Trophoblast cell (in vitro differentiated cells and primary cell): Measurements from ENCODE around the gene PELO.
"Not testable (repeated sequence)": the region's sequence is repeated elsewhere in the genome, so short reads cannot be mapped to it uniquely, and the experiment has no call there.

ENCODE experiments used
- DNase-seq, 2 donors: peaks; one replicate each; pipeline ENCODE4 v3.0.0-alpha.2; 2016
- H2AFZ ChIP-seq: 2 replicates; pipeline ENCODE4 v1.6.1; 2013; ENCODE audit warnings: low read length, moderate library complexity, mild to moderate bottlenecking; ENCODE audit not compliant: insufficient read depth, poor library complexity
- H2AK5ac ChIP-seq: 2 replicates; pipeline ENCODE4 v1.6.1; 2013; ENCODE audit warnings: mild to moderate bottlenecking, low read length
- H2BK120ac ChIP-seq: 2 replicates; pipeline ENCODE4 v1.6.1; 2013; ENCODE audit warnings: low read length, mild to moderate bottlenecking, moderate library complexity; ENCODE audit not compliant: insufficient read depth, poor library complexity
- H2BK12ac ChIP-seq: 2 replicates; pipeline ENCODE4 v1.6.1; 2013; ENCODE audit warnings: mild to moderate bottlenecking, low read length, moderate library complexity
- H2BK5ac ChIP-seq: 2 replicates; pipeline ENCODE4 v1.6.1; 2013; ENCODE audit warnings: low read length, low read depth, moderate library complexity, mild to moderate bottlenecking; ENCODE audit not compliant: poor library complexity
- H3K14ac ChIP-seq: 2 replicates; pipeline ENCODE4 v1.6.1; 2013; ENCODE audit warnings: mild to moderate bottlenecking, low read length
- H3K18ac ChIP-seq: 2 replicates; pipeline ENCODE4 v1.6.1; 2013; ENCODE audit warnings: mild to moderate bottlenecking, low read length
- H3K23ac ChIP-seq: 2 replicates; pipeline ENCODE4 v1.6.1; 2013; ENCODE audit warnings: low read length
- H3K27ac ChIP-seq: 2 replicates; pipeline ENCODE4 v1.5.1; 2013; ENCODE audit warnings: low read depth, mild to moderate bottlenecking, inconsistent platforms, low read length, moderate library complexity
- H3K27me3 ChIP-seq: 2 replicates; pipeline ENCODE4 v1.6.1; 2013; ENCODE audit warnings: inconsistent platforms, mild to moderate bottlenecking, low read length, moderate library complexity; ENCODE audit not compliant: insufficient read depth
- H3K36me3 ChIP-seq, 2 experiments: 1 replicate in 1 of 2; 2 replicates in 1 of 2; pipeline ENCODE4 v1.6.1; 2013; ENCODE audit warnings: low read length in 2 of 2, mild to moderate bottlenecking in 2 of 2, moderate library complexity in 1 of 2; ENCODE audit not compliant: insufficient read depth in 2 of 2, control insufficient read depth in 1 of 2
- H3K4ac ChIP-seq: 2 replicates; pipeline ENCODE4 v1.6.1; 2013; ENCODE audit warnings: low read depth, mild to moderate bottlenecking, low read length, moderate library complexity
- H3K4me1 ChIP-seq, 2 experiments: 1 replicate in 1 of 2; 2 replicates in 1 of 2; pipeline ENCODE4 v1.6.1; 2013; ENCODE audit warnings: low read length in 2 of 2, mild to moderate bottlenecking in 2 of 2, moderate library complexity in 1 of 2; ENCODE audit not compliant: insufficient read depth in 2 of 2, control insufficient read depth in 1 of 2
- H3K4me2 ChIP-seq: 2 replicates; pipeline ENCODE4 v1.6.1; 2013; ENCODE audit warnings: inconsistent platforms, mild to moderate bottlenecking, low read length, moderate library complexity
- H3K4me3 ChIP-seq: 2 replicates; pipeline ENCODE4 v1.5.1; 2013; ENCODE audit warnings: mild to moderate bottlenecking, low read depth, low read length, inconsistent platforms
- H3K79me1 ChIP-seq: one replicate; pipeline ENCODE4 v1.6.1; 2013; ENCODE audit warnings: low read length
- H3K79me2 ChIP-seq: 2 replicates; pipeline ENCODE4 v1.6.1; 2013; ENCODE audit warnings: low read length, mild to moderate bottlenecking; ENCODE audit not compliant: control insufficient read depth, insufficient read depth, poor library complexity
- H3K9ac ChIP-seq: 2 replicates; pipeline ENCODE4 v1.6.1; 2013; ENCODE audit warnings: mild to moderate bottlenecking, low read length
- H3K9me3 ChIP-seq: 2 replicates; pipeline ENCODE4 v1.6.1; 2013; ENCODE audit warnings: low read depth, mild to moderate bottlenecking, control low read depth, inconsistent platforms, low read length; ENCODE audit not compliant: insufficient read depth
- H4K12ac ChIP-seq: 2 replicates; pipeline ENCODE4 v1.6.1; 2013; ENCODE audit warnings: low read depth, mild to moderate bottlenecking, low read length, moderate library complexity
- H4K8ac ChIP-seq: 2 replicates; pipeline ENCODE4 v1.6.1; 2013; ENCODE audit warnings: low read depth, mild to moderate bottlenecking, low read length, moderate library complexity
- H4K91ac ChIP-seq: one replicate; pipeline ENCODE4 v1.6.1; 2013; ENCODE audit warnings: low read depth, mild to moderate bottlenecking, low read length, moderate library complexity
- WGBS: extraction: QIAGEN DNeasy Blood & Tissue Kit; methylation state at CpG from one replicate; pipeline ENCODE4 v1.1.7; 2013; ENCODE audit warnings: missing lambda C conversion rate; ENCODE audit not compliant: insufficient read length, insufficient coverage; ENCODE audit errors: extremely low coverage; 5-methylcytosine and 5-hydroxymethylcytosine counted together

Gene PELO

DNA sequence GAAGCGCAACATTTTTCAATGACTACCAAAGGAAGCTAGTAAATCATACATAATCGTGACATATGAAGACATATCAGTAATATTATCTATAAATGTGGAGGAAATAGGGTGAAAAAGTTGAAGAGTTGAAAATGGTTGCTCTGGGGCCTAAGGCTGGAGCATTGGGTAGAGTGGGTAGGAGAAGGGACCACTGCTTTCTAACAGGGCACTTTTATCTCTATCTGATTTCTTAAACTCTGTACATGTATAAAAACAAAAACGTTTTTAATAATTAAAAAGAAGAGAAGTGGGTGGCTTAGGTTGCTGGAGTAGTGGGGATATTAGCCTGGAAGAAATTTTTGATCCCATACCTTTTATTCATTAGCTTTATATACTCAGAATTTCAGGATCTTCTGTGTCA is 44.2 kb upstream of the PELO start:
- Histone ChIP-seq H3K4me1 (peaks cover 0 to 2% of the 10 kb centered on the region in 2 experiments), H2BK12ac (no peak overlapping the region), H3K9me3 (no peaks in the 10 kb centered on the region), H4K8ac (no peak overlapping the region), H3K4me2 (no peak overlapping the region), H3K4me3 (no peak overlapping the region), H4K91ac (no peak overlapping the region), H3K4ac (no peak overlapping the region), H4K12ac (no peak overlapping the region), H2AFZ (no peak overlapping the region), H3K27me3 (no peaks in the 10 kb centered on the region), H3K27ac (no peak overlapping the region), H3K9ac (no peak overlapping the region), H3K36me3 (no peaks in the 10 kb centered on the region), H2BK5ac (no peak overlapping the region), H3K18ac (no peak overlapping the region), H3K79me1 (no peaks in the 10 kb centered on the region), H2AK5ac (no peak overlapping the region), H3K14ac (no peak overlapping the region), H3K79me2 (no peaks in the 10 kb centered on the region), H2BK120ac (peak overlapping the region; percentile 43), H3K23ac (no peak overlapping the region)
- no CpG with 5 or more reads among the region's 3 CpGs for WGBS
- no peak for DNase-seq

DNA sequence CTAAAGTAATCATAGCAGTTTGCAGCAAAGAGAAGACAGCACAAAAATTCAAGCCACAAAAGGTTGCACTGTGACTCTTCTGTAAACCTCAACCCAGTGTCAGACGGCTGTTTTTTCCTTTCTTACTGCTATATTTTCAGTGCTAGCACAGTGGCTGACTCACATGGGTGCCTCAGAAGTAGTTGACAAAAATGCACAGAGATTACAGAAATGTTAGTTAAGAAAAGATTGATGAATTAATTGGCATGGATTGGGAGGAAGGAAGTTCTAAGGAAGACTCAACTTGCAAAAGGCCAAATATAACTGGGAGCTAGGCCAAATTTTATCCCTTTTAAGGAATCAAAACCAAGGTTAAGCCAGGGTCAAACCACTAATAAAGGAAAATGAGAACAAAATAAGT is 43.7 kb upstream of the PELO start:
- H3K36me3 ChIP-seq, result no peaks in the 10 kb centered on the region
- H3K79me2 ChIP-seq, result no peaks in the 10 kb centered on the region
- no CpG with 5 or more reads among the region's 1 CpG for WGBS
- H4K91ac ChIP-seq, result no peak overlapping the region
- no peak overlapping the region for H2AK5ac ChIP-seq
- H4K8ac ChIP-seq, result no peak overlapping the region
- H3K23ac ChIP-seq, result no peak overlapping the region
- H4K12ac ChIP-seq, result no peak overlapping the region
- H2BK12ac ChIP-seq, result no peak overlapping the region
- H3K4me1 ChIP-seq, result peaks cover 0 to 2% of the 10 kb centered on the region in 2 experiments
- no peak overlapping the region for H3K4ac ChIP-seq
- no peak overlapping the region for H3K14ac ChIP-seq
- no peaks in the 10 kb centered on the region for H3K27me3 ChIP-seq
- no peaks in the 10 kb centered on the region for H3K79me1 ChIP-seq
- no peak overlapping the region for H3K18ac ChIP-seq
- H2BK120ac ChIP-seq, result no peak overlapping the region
- H3K9me3 ChIP-seq, result no peaks in the 10 kb centered on the region
- no peak overlapping the region for H3K9ac ChIP-seq
- no peak overlapping the region for H3K4me3 ChIP-seq
- no peak overlapping the region for H2BK5ac ChIP-seq
- H3K27ac ChIP-seq, result no peak overlapping the region
- H3K4me2 ChIP-seq, result no peak overlapping the region
- no peak overlapping the region for H2AFZ ChIP-seq
- no peak for DNase-seq

GRCh38 chr5:52744867-52745458 is 42.8 kb upstream of the PELO start:
- not testable (repeated sequence) for H3K18ac ChIP-seq, H3K14ac ChIP-seq, H3K36me3 ChIP-seq, H3K4me1 ChIP-seq, H4K12ac ChIP-seq, H3K9ac ChIP-seq, H2BK120ac ChIP-seq, H4K8ac ChIP-seq, H3K4ac ChIP-seq, H2AFZ ChIP-seq, H2AK5ac ChIP-seq, H2BK5ac ChIP-seq, DNase-seq, H3K27me3 ChIP-seq, H4K91ac ChIP-seq, H2BK12ac ChIP-seq, H3K4me2 ChIP-seq, H3K79me1 ChIP-seq, H3K23ac ChIP-seq, H3K79me2 ChIP-seq, H3K4me3 ChIP-seq, H3K9me3 ChIP-seq, H3K27ac ChIP-seq
- no CpG with 5 or more reads among the region's 2 CpGs for WGBS

GRCh38 chr5:52746539-52746938 is 41.2 kb upstream of the PELO start:
- Histone ChIP-seq H3K79me1 (no peaks in the 10 kb centered on the region), H3K4me1 (peaks cover 0 to 2% of the 10 kb centered on the region in 2 experiments), H3K4me2 (no peak overlapping the region), H3K79me2 (no peaks in the 10 kb centered on the region), H3K4me3 (no peak overlapping the region), H3K36me3 (no peaks in the 10 kb centered on the region), H3K27ac (no peak overlapping the region), H3K14ac (no peak overlapping the region), H2BK12ac (no peak overlapping the region), H4K91ac (no peak overlapping the region), H3K9ac (no peak overlapping the region), H4K8ac (no peak overlapping the region), H4K12ac (no peak overlapping the region), H2AK5ac (no peak overlapping the region), H3K9me3 (no peaks in the 10 kb centered on the region), H3K4ac (no peak overlapping the region), H3K18ac (no peak overlapping the region), H2BK120ac (no peak overlapping the region), H3K27me3 (no peaks in the 10 kb centered on the region), H3K23ac (no peak overlapping the region), H2BK5ac (no peak overlapping the region), H2AFZ (no peak overlapping the region)
- no CpG with 5 or more reads among the region's 2 CpGs for WGBS
- peak in 1 of 2 donors; percentile 29 for DNase-seq
